CD4-positive, alpha-beta T cell (primary cell): Measurements from ENCODE around the gene BCAR1. TPM values are rescaled to one million over a fixed set of nuclear protein-coding genes. Genes with fewer than 3 reads are reported as not detected.

Source experiments
- ATAC-seq: fragments of 200-7000 bp; cut with Tn5 transposase; one replicate; pipeline ENCODE4 v1.10.0; 2022; ENCODE audit warnings: mild to moderate bottlenecking; ENCODE audit not compliant: poor library complexity
- CTCF ChIA-PET: fragments of 350-600 bp; sonication (Branson Sonifier 250); formaldehyde crosslinking; loops from one replicate; lab custom pipeline; 2021; ENCODE audit warnings: antibody characterized with exemption, inconsistent platforms; lab: Charles Lee
- POLR2A ChIA-PET: fragments of 350-600 bp; sonication (Branson Sonifier 250); formaldehyde crosslinking; loops from one replicate; lab custom pipeline; 2021; ENCODE audit warnings: antibody characterized with exemption, inconsistent platforms; lab: Charles Lee
- DNase-seq, 14 experiments: peaks; one replicate each; pipeline ENCODE4 v3.0.0-alpha.2; 2013 to 2020; ENCODE audit warnings: mixed read lengths in 2 of 14
- H3K27ac ChIP-seq, 2 donors: one replicate each; pipeline versions ENCODE4 v1.5.1 to v1.7.0; 2013; ENCODE audit warnings: low read length in 2 of 2, low read depth in 1 of 2, mild to moderate bottlenecking in 1 of 2
- H3K27me3 ChIP-seq, 2 experiments: 1 replicate in 1 of 2; 2 replicates in 1 of 2; pipeline versions ENCODE4 v1.6.1 to v1.7.0; 2013; ENCODE audit warnings: low read length in 2 of 2, control low read depth in 1 of 2, mild to moderate bottlenecking in 1 of 2, moderate library complexity in 1 of 2; ENCODE audit not compliant: insufficient read depth in 2 of 2, control insufficient read depth in 1 of 2
- H3K36me3 ChIP-seq: one replicate; pipeline ENCODE4 v1.6.1; 2013; ENCODE audit warnings: low read length, control low read depth; ENCODE audit not compliant: insufficient read depth
- H3K4me1 ChIP-seq: one replicate; pipeline ENCODE4 v1.6.1; 2013; ENCODE audit warnings: low read length, control low read depth; ENCODE audit not compliant: insufficient read depth
- H3K4me3 ChIP-seq: one replicate; pipeline ENCODE4 v1.5.1; 2013; ENCODE audit warnings: mild to moderate bottlenecking, low read length, moderate library complexity
- H3K9me3 ChIP-seq, 2 experiments: 1 replicate in 1 of 2; 2 replicates in 1 of 2; pipeline versions ENCODE4 v1.6.1 to v1.7.0; 2013; ENCODE audit warnings: low read length in 2 of 2, mild to moderate bottlenecking in 2 of 2, control low read depth in 1 of 2, moderate library complexity in 1 of 2; ENCODE audit not compliant: control insufficient read depth in 1 of 2, insufficient read depth in 1 of 2
- H3K27ac Mint-ChIP-seq: one replicate; pipeline ENCODE4 v1.8.0; 2020; ENCODE audit warnings: mixed read lengths
- H3K27me3 Mint-ChIP-seq: one replicate; pipeline ENCODE4 v1.8.0; 2021; ENCODE audit warnings: mixed read lengths
- H3K36me3 Mint-ChIP-seq: one replicate; pipeline ENCODE4 v1.8.0; 2021; ENCODE audit warnings: low read depth, mixed read lengths
- H3K4me1 Mint-ChIP-seq: one replicate; pipeline ENCODE4 v1.8.0; 2021; ENCODE audit warnings: low read depth, mixed read lengths
- H3K4me3 Mint-ChIP-seq: one replicate; pipeline ENCODE4 v1.8.0; 2020; ENCODE audit warnings: mild to moderate bottlenecking, mixed read lengths
- H3K9me3 Mint-ChIP-seq: one replicate; pipeline ENCODE4 v1.8.0; 2020; ENCODE audit warnings: mixed read lengths
- intact Hi-C, 2 experiments: fragments of 100-400 bp; cut with DNase I in 1 of 2; cut with micrococcal nuclease in 1 of 2; formaldehyde crosslinking; loops; one replicate each; pipeline versions ENCODE4 v1.15.1 to v1.9.0; 2023 to 2025; cut with DNase I, micrococcal nuclease
- total RNA-seq, 174 experiments: library from RNA in 2 of 174; stranded (reverse) in 2 of 174; gene quantifications; one replicate each; pipeline ENCODE4 v1.2.3 and lab custom pipeline; 2021 to 2026
- TF ChIP-seq, protein P1 (sequence below): fragments of 200-600 bp; IDR thresholded peaks from one replicate; pipeline ENCODE4 v1.8.0; 2022; ENCODE audit warnings: antibody characterized with exemption, mild to moderate bottlenecking

Gene BCAR1
- total RNA-seq, 2 experiments from 2014 or later: 0.08 to 0.17 TPM

DNA sequence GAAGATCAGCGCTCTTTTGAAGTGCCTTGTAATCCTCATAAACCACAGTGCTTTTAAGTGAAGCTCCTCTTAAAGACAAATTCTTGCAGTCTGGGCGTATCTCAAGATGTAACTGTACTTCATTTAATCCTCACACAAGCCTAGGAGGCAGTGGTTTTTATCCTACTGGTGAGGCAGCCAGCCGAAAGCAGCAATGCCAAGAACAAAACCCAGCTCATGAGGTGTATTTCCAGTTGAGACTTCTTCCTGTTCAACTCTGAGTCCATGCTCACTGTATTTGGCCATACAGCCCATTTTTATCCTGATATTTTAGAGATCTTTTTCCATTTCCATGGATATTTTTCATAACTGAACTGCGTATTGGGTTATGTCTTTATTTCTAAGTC lies 58.2 kb downstream of the BCAR1 start:
- H3K9me3 ChIP-seq: peaks cover 0 to 3% of the 10 kb centered on the region in 2 experiments
- H3K9me3 Mint-ChIP-seq: no peaks in the 10 kb centered on the region
- peaks cover 22% of the 10 kb centered on the region for H3K27me3 Mint-ChIP-seq
- no peak overlapping the region for H3K4me3 ChIP-seq
- DNase-seq (no peak), ATAC-seq (no peak)
- H3K4me1 ChIP-seq: no peaks in the 10 kb centered on the region
- no peak overlapping the region for H3K27ac ChIP-seq
- intact Hi-C loops: loop anchor here in 1 of 2 experiments (10.0 kb wide), 1 partner anchor 1982 kb away; no protein-coding TSS in a partner anchor
- ChIA-PET CTCF (no interaction called here), POLR2A (no interaction called here)
- H3K27me3 ChIP-seq: peaks cover 4 to 7% of the 10 kb centered on the region in 2 experiments
- TF ChIP-seq, protein P1, sequence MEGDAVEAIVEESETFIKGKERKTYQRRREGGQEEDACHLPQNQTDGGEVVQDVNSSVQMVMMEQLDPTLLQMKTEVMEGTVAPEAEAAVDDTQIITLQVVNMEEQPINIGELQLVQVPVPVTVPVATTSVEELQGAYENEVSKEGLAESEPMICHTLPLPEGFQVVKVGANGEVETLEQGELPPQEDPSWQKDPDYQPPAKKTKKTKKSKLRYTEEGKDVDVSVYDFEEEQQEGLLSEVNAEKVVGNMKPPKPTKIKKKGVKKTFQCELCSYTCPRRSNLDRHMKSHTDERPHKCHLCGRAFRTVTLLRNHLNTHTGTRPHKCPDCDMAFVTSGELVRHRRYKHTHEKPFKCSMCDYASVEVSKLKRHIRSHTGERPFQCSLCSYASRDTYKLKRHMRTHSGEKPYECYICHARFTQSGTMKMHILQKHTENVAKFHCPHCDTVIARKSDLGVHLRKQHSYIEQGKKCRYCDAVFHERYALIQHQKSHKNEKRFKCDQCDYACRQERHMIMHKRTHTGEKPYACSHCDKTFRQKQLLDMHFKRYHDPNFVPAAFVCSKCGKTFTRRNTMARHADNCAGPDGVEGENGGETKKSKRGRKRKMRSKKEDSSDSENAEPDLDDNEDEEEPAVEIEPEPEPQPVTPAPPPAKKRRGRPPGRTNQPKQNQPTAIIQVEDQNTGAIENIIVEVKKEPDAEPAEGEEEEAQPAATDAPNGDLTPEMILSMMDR: no peak
- no peaks in the 10 kb centered on the region for H3K36me3 Mint-ChIP-seq
- no peaks in the 10 kb centered on the region for H3K36me3 ChIP-seq
- H3K27ac Mint-ChIP-seq: no peak overlapping the region
- no peaks in the 10 kb centered on the region for H3K4me1 Mint-ChIP-seq
- no peak overlapping the region for H3K4me3 Mint-ChIP-seq

DNA sequence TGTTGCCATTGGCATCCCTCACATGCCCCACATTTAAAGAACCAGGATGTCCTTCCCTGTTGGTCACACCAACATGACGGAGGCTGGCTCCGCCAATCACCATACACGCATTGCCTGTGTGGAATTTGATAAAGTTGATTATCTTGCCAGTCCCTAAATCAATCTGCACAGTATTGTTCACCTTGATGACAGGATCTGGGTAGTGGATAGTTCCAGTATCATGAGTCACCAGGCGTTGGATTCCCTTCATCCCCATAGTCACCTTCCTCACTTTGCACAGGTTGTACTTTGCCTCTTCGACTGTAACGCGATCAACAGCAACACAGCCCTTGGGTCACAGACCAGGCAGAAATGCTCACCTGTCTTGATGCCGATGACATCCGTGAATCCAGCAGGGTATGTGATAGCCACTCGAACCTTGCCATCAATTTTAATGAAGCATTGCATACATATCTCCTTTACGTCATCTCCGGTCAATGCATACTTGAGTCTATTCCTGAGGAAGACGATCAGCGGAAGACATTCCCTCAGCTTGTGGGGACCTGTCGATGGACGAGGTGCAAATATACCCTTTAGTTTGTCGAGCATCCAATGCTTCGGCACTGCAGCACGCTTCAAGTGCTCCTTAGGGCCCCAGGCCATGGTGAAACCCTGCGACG lies 58.7 kb downstream of the BCAR1 start:
- Mint-ChIP-seq H3K27ac (no peak overlapping the region), H3K9me3 (no peaks in the 10 kb centered on the region), H3K27me3 (peaks cover 17% of the 10 kb centered on the region), H3K4me3 (no peak overlapping the region), H3K36me3 (no peaks in the 10 kb centered on the region), H3K4me1 (no peaks in the 10 kb centered on the region)
- Histone ChIP-seq H3K27me3 (peaks cover under 1 to 6% of the 10 kb centered on the region in 2 experiments), H3K4me3 (no peak overlapping the region), H3K36me3 (no peaks in the 10 kb centered on the region), H3K4me1 (no peaks in the 10 kb centered on the region), H3K27ac (no peak overlapping the region), H3K9me3 (peaks cover 0 to 3% of the 10 kb centered on the region in 2 experiments)
- ChIA-PET CTCF (no interaction called here), POLR2A (no interaction called here)
- ATAC-seq (no peak), DNase-seq (no peak)
- intact Hi-C loops: loop anchor here in 1 of 2 experiments (10.0 kb wide), 1 partner anchor 1982 kb away; no protein-coding TSS in a partner anchor
- TF ChIP-seq, protein P1: no peak

- no peak for ATAC-seq
- Histone ChIP-seq H3K9me3 (no peaks in the 10 kb centered on the region), H3K27ac (no peak overlapping the region), H3K36me3 (no peaks in the 10 kb centered on the region), H3K27me3 (peaks cover 0 to 6% of the 10 kb centered on the region in 2 experiments), H3K4me3 (no peak overlapping the region), H3K4me1 (no peaks in the 10 kb centered on the region)
- peaks cover 6% of the 10 kb centered on the region for H3K27me3 Mint-ChIP-seq
- ChIA-PET CTCF (no interaction called here), POLR2A (interaction anchor here (0.6 kb wide), 1 partner anchor 200 kb away, joined by 3 read pairs; no protein-coding TSS in a partner anchor)
- DNase-seq: no peak
- no peaks in the 10 kb centered on the region for H3K36me3 Mint-ChIP-seq
- no peak overlapping the region for H3K27ac Mint-ChIP-seq
- H3K4me1 Mint-ChIP-seq: no peaks in the 10 kb centered on the region
- intact Hi-C loops: loop anchor here in 1 of 2 experiments (10.0 kb wide), 1 partner anchor 1985 kb away; no protein-coding TSS in a partner anchor
- no peaks in the 10 kb centered on the region for H3K9me3 Mint-ChIP-seq
- TF ChIP-seq, protein P1: no peak
- H3K4me3 Mint-ChIP-seq: no peak overlapping the region
Measured at GRCh38 chr16:75189638-75190245, 61.7 kb downstream of the BCAR1 start.
